HuH-7 (cell line): ENCODE data around the gene MMP21.

Source experiments
- DNase-seq: peaks from one replicate; pipeline ENCODE4 v3.0.0; 2011; ENCODE audit warnings: low spot score

MMP21 gene

GRCh38 chr10:125775491-125776106 lies at the start of gene MMP21:
MMP21 (minus strand) TSS chr10:125775821; CDS start chr10:125775821, 0 bp downstream.
- no peak for DNase-seq

DNA sequence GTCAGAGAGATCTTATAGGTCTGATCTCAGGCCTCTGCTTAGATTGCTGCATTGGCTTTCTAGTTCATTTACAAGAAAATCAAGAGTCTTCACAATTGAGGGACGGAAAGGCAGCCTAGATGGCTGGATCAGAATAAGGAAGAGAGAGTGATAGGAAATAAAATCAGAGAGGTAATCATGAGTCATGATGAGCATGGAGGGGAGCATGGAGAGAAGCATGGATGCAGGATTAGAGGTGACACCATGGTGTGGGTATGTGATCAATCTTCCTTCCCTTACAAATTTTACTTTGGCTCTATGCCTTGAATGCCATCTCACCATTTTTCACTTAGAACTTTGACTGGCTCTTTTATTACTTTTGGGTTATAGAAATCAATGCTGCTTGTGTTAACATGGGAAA lies 49.1 kb upstream of the MMP21 start:
- DNase-seq, result no peak

- no peak for DNase-seq
These were observed 48.1 kb upstream of the MMP21 start for GRCh38 chr10:125823663-125824251.

DNA sequence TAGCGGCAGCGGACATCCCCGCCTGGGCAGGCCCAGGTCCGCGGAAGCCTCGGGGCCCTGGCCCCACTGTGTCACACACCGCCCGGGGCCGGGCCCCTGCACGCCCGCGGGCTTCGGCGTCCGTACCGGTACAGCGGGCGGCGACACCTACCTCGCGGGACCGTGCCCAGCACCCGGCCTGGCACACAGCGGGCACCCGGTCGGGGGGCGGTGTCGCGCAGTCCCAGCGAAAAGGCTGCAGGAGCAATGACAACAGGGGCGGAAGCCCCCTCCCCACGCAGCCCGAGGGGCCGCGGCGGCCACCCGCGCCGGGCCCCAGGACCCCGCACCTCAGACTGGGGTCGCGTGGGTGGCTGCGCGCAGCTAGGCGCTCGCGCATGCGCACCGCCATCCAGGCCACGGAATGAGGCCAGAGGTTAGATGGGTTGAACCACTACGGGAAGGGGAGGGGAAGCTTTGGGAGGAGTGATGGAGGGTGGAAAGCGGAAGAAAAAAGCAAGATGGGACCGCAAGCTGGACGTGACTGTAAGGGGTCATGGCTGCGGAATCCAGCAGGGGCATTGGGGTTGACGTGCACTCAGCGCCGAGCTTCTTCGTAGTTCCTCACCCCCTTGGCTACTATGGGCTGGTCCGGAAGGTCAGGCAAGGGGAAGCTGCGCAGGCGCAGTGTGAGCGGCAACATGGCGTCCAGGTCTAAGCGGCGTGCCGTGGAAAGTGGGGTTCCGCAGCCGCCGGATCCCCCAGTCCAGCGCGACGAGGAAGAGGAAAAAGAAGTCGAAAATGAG lies 47.4 kb upstream of the MMP21 start, which contains the start of the genes BCCIP and UROS:
Gene BCCIP, plus strand, starts transcription at position 669 of the 785 bp plus-strand sequence. Its CDS starts 12 bp downstream, at position 681.
Gene UROS, minus strand, starts transcription at position 381 of the 785 bp plus-strand sequence. CDS start 6,759 bp downstream, outside the sequence.
- DNase-seq, result peak; percentile 94

DNA sequence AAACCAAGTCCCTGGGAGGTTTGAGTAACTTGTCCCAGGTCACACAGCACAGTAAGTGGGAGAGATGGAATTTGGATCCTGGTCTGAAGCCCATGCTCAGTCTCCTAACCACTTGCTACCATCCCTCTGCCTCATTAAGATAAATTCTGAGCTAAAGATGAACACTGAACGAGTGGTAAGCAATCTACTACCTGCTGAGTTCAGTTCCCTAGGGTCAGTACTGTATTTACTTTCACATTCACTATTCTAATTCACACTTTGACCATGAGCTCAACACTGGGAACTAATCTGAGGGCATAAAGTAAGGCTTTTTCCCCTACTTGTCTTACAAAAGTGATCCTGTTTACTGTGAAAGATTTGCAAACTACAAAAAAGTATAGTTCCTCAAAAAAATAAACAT lies 45.1 kb upstream of the MMP21 start:
- DNase-seq, result no peak

DNA sequence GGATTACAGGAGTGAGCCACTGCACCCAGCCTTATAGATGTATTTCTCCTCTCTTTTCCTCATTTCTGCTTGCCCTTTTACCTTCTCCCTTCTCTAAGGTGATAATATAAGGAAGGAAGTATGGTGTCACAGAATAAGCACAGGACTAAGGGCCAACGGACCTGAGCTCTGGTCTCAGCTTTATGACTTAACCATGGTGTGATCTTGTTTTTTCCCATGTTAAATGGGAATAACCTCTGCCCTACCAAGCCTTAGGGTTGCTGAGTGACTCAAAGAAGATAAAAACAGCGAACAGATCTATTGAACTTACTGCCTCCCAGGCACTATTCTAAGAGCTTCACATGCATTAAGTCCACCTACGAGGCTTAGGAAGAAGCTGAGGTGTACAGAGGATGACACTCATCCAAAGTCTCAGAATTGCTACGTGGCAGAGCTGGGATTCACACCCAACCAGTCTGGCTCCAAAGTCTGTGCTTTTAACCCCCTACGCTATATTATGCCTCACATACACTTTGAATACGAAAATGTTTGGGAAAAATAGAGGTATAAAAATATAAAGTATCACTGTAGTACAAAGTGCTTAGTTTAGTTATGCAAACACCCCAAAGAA lies 41.8 kb upstream of the MMP21 start:
- no peak for DNase-seq

GRCh38 chr10:125816548-125816947 lies 40.9 kb upstream of the MMP21 start:
- no peak for DNase-seq

DNA sequence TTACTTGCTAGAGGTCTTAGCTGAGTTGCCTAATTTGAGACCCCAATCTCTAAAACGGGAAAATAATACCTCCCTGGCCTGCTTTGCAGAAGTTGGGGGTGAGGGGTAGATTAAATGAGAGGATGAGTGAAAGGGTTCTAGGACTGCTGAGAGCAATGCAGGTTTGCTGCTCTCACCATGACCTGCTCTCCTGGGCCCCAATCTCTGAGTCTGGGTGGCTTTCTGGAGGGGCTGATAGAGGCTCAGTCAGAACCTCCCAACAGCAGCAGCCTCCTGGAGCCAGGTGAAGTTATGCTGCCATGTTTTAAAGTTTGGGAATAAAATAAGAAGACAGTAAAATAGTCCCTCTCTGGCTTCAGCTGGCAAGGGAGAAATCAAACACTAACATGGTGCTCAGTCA lies 40.1 kb upstream of the MMP21 start:
- no peak for DNase-seq

- DNase-seq, result no peak
These were observed 36.6 kb upstream of the MMP21 start for GRCh38 chr10:125812128-125812750.

DNA sequence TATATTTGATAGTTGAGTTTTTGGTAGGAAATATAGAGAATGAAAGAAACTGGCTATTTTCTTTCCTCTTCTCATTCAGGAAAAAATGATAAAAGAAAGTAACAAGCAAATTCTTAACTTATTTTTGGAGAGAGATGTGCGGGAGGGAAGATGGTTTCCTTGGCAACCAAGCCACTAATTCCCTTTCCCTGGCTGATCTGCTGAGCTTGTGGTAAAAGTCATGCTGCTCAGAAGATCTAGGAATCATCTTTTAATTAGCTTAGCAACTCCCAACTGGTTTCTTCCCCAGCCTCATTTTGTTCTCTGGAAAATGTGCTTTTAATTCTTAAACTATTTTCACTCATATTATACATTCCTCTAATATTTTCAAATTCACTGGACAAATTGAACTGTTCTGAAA lies 35.6 kb upstream of the MMP21 start:
- no peak for DNase-seq

GRCh38 chr10:125808047-125808446 lies 32.4 kb upstream of the MMP21 start:
- no peak for DNase-seq

DNA sequence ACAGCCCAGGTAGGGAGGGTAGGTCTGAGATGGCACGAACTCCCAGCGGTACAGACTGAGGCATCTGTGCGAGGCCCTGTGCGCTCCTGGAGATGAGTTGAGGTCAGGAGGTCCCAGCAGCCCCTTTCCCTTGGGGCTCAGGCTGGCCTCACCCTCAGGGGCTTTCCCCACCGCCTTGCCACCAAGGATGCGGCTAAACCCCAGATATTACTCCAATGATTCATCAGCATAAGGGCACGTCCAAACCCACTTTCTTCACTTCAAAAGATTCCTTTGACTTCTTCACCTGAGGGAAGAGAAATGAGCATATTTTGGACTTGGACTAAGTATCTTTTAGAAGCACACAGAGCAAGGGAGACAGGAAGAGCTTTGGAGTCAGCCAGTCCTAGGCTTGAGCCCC lies 27.1 kb upstream of the MMP21 start:
- DNase-seq, result no peak

DNA sequence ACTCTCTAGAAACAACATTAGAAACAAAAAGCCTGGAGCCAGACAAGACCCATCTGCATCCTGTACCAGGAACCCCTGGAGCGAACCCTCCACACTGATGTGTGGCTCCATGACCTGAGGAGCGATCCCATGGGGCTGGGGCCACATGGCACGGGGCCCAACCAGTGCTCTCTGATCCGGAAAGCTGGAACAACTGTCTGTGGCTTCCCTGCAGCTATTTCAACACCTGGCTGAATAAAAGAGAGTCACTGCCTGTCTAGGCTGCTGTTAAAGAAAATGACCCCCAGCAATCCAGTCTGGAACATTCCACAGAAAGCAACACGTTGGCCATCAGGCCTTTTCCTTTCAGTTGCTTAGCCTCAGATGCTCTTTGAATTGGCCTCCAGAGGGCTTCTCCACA lies 26.5 kb upstream of the MMP21 start:
- no peak for DNase-seq

DNA sequence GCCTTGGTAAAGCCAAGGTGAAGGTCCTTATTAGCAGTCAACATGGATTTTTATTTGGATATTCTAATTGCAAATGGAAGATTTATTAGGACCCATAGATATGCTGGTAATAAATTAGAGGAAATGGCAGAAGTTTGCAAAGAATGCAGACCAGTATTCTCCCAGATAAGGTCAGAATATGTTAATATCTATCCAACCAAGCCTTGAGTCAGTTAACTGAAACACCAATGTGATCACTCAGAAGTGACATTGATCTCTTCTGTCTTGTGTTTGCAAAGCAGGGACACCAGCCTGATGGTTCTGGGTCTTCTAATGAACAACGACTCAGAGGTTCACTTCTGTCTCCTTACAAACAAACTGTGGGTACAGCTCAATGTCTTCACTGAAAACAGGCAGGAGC lies 26.0 kb upstream of the MMP21 start:
- DNase-seq, result no peak

DNA sequence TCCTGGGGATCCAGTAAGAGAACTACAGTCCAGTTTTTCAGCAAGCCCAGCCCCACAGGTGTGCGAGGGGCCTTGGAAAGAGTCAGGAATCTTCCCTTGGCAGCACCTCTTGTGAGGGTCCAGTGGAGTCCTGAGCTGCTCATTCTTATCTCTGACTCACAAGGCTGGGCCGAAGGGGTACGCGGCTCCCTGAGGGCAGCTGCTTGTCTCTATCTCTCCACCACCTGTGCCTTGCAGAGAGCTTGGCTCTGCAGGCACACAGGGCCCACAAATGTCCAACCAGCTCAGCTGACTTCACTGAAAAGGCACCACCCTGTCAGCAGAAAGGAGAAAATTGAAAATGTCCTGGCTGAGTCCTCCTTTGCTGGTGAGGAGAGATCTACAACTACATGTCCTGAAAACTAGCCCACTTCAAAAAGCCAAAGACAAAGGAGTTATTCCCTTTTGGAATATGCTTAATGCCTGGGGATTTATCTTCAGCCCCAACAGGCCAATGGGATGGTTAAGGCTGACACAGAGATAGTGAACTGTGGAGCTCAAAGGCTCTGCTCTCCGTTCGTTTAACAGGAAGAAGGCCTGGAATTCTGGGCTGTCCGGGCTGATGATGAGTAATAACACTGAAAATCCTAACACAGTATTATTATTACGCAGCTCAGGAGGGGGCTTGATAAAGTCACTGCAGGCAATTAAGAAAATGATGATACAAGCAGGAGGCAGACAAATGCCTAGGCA lies 24.0 kb upstream of the MMP21 start:
- no peak for DNase-seq

DNA sequence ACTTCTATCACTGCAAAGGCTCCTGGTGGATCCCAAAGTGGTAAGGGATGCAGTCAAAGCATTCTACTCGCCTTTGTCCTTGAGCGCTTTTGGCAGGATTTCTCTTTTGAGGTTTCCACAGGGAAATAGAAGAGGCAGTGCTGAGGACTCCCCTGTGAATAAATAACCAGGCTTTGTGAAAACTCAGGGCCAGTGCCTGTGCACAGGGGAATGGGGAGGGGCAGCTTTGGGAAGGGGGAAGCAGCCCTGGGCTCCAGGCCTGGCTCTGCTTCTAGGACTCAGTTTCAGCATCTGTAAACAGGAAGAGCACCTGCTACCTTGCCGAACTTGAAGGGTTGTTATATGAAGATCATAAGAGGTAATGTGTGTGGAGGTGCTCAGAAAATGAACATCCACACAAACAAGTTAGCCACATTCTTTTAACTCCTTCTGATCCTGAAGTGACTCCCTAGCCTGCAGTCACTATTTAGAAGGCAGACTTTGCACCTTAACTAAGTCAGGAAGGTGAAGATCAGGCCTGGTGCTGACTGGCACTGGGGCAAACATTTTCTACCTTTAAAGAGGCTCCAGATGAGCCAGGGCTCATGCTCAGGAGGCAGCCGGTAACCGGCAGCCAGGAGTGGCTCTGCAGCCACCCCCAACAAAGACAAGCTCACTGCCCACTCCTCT lies 22.5 kb upstream of the MMP21 start:
- no peak for DNase-seq

- no peak for DNase-seq
These were observed 21.8 kb upstream of the MMP21 start for GRCh38 chr10:125797424-125797823.

DNA sequence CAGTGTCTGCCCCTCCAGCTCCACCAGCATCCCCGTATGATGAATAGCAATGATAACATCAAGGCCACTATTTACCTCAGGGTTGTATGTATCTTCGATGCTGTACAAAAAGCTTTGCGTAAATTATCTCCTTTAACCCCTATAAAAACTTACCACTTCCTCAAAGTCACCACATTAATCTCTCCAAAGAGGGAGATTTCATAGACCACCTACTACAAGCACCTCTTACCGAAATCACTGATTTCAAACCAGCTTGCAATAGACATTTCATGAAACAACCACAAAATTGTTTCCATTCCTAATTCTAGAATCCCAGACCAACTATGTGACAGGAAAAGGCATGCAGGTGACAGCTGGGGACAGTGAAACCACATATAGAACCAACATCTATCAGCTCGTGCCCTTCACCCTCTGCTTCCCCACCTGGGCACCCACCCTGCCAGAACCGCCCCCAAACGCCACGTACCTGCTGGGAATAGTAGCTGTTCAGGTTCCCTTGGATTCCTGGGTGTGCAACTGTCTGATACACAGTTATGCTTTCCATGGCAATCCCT lies 20.1 kb upstream of the MMP21 start:
- no peak for DNase-seq

- no peak for DNase-seq
These were observed 19.5 kb upstream of the MMP21 start for GRCh38 chr10:125795128-125795527.
